ENCODE results near the gene ADGRG7. TPM values are rescaled to one million over a fixed set of nuclear protein-coding genes. Genes with fewer than 3 reads are reported as not detected.

ADGRG7 gene
- total RNA-seq, 1 donor from 2014 or later = not detected

DNA sequence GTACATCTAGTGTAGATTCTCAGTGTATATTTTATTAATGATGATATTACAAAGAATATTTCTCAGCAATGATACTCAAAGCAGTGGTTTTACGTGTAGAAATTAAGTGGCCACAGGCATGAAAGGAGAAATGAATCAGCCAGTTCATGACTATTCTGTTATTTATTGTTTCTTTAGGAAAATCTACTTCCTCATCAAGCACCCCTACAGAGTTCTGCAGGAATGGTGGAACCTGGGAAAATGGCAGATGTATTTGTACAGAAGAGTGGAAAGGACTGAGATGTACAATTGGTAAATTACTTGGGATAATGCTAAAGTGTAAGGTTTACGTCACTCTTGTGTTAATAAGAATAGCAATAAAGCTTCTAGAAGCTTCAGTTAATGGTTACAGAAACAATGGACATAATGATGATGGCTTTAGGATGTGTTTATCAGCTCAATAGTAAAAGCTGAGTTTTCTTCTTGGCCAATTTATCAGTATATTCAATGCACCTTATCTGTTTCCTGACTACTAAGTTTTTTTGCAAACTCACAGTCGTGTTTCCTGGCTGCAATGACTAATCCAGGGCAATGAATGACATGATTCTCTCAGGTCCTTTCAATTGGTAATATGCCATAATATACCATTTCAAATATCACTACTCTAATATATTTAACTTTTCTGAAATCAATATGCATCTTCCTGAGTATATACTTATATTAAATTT, 20.2 kb downstream of the ADGRG7 start:
- no peaks in the 10 kb centered on the region for H3K27me3 ChIP-seq
- H3K4me3 ChIP-seq = no peak overlapping the region
- H3K27ac ChIP-seq = no peak overlapping the region
- H3K4me1 ChIP-seq = no peaks in the 10 kb centered on the region
- no peaks in the 10 kb centered on the region for H3K36me3 ChIP-seq
- intact Hi-C loops (cut with DNase I) = no loop called here
- TF ChIP-seq, protein P1, sequence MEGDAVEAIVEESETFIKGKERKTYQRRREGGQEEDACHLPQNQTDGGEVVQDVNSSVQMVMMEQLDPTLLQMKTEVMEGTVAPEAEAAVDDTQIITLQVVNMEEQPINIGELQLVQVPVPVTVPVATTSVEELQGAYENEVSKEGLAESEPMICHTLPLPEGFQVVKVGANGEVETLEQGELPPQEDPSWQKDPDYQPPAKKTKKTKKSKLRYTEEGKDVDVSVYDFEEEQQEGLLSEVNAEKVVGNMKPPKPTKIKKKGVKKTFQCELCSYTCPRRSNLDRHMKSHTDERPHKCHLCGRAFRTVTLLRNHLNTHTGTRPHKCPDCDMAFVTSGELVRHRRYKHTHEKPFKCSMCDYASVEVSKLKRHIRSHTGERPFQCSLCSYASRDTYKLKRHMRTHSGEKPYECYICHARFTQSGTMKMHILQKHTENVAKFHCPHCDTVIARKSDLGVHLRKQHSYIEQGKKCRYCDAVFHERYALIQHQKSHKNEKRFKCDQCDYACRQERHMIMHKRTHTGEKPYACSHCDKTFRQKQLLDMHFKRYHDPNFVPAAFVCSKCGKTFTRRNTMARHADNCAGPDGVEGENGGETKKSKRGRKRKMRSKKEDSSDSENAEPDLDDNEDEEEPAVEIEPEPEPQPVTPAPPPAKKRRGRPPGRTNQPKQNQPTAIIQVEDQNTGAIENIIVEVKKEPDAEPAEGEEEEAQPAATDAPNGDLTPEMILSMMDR (IDR thresholded peaks at IDR 0.05) = no peak
- H3K9me3 ChIP-seq = no peaks in the 10 kb centered on the region
- DNase-seq (ENCODE audit: low spot score in 2 of 2) = no peak

DNA sequence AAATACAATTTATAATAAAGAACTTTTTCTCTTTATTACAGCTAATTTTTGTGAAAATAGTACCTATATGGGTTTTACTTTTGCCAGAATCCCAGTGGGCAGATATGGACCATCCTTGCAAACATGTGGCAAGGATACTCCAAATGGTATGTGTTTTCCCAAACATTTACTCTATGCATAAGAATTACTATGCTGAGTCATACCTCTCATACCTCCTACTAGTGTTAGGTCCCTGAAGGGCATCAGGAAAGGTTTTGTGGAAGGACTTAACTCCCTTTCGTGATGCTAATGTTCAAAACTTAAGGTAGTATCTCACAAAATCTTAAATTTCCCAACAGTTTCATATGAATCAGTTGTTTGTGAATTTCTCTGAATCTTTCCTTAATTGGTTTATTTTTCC, 21.3 kb downstream of the ADGRG7 start:
- TF ChIP-seq, protein P1 (IDR thresholded peaks at IDR 0.05) = no peak
- DNase-seq (ENCODE audit: low spot score in 2 of 2) = no peak
- no peak overlapping the region for H3K27ac ChIP-seq

DNA sequence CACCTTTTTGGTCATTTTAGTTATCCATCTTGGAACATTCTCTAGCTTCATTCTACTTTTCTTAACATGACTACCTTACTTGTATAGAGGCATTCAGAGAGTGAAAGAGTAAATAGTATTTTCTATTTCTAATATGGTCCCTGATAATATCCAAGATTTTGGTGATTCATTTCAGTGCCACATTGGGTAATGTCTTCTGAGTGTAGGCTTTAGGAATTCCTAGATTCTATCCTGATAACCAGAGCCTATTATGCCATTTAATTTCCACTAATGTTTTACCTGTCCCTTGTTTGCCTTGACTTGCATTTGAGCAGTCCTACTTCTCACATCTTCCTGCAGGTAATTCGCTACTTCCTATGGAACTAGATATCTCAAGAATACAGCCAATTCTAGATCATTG, 21.8 kb downstream of the ADGRG7 start:
- Histone ChIP-seq H3K4me3 (no peak overlapping the region), H3K27me3 (no peaks in the 10 kb centered on the region), H3K9me3 (no peaks in the 10 kb centered on the region), H3K36me3 (no peaks in the 10 kb centered on the region), H3K4me1 (no peaks in the 10 kb centered on the region), H3K27ac (no peak overlapping the region)
- TF ChIP-seq, protein P1 (IDR thresholded peaks at IDR 0.05) = no peak
- DNase-seq (ENCODE audit: low spot score in 2 of 2) = no peak
- intact Hi-C loops (cut with DNase I) = no loop called here

More for the DNA sequence above, 21.3 kb downstream of the ADGRG7 start:
- Histone ChIP-seq H3K36me3 (no peaks in the 10 kb centered on the region), H3K4me3 (no peak overlapping the region), H3K9me3 (no peaks in the 10 kb centered on the region), H3K27me3 (no peaks in the 10 kb centered on the region), H3K4me1 (no peaks in the 10 kb centered on the region)
- intact Hi-C loops (cut with DNase I) = no loop called here

DNA sequence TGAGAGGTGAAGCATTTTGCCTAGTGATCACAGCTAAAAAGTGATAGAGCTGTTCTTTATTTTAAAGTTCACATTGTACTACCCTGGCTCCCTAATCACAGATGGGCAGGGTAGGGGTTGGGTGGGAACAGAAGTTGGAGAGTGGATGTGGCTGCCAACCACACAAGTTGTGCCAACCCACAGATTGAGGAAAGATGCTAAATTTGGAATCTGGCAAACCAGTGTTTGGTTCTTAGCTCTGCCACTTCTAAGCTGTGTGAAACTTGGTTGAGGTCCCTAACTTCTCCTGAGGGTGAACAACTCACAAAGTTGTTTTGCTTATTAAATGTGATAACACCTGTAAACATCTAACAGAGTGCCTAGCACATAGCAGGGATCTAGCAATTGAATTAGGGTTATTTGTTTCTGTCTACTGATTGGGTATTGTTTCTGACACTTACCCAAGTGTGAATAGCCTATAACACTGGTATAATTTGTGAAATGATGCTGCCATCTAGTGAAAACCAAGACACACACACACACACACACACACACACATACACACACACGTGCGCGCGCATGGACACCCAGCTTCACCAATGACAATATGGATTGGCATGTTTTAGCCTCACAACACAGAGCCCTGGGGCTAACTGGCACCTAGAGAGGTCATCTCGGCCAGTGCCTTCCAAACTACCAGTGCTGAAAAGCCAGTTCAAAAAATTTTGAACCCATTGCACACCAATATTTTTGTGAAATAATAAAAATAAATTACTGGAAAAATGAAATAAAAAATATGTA, 25.3 kb downstream of the ADGRG7 start:
- Histone ChIP-seq H3K4me3 (no peak overlapping the region), H3K27ac (no peak overlapping the region), H3K36me3 (no peaks in the 10 kb centered on the region), H3K9me3 (no peaks in the 10 kb centered on the region), H3K27me3 (no peaks in the 10 kb centered on the region), H3K4me1 (no peaks in the 10 kb centered on the region)
- TF ChIP-seq, protein P1 (IDR thresholded peaks at IDR 0.05) = no peak
- intact Hi-C loops (cut with DNase I) = no loop called here
- DNase-seq (ENCODE audit: low spot score in 2 of 2) = no peak

GRCh38 chr3:100635273-100635701, 25.9 kb downstream of the ADGRG7 start:
- Histone ChIP-seq H3K4me1 (no peaks in the 10 kb centered on the region), H3K27me3 (no peaks in the 10 kb centered on the region), H3K27ac (no peak overlapping the region), H3K4me3 (no peak overlapping the region), H3K9me3 (no peaks in the 10 kb centered on the region), H3K36me3 (no peaks in the 10 kb centered on the region)
- TF ChIP-seq, protein P1 (IDR thresholded peaks at IDR 0.05) = no peak
- intact Hi-C loops (cut with DNase I) = no loop called here
- no peak for DNase-seq (ENCODE audit: low spot score in 2 of 2)
